Heart left ventricle (tissue), 16 donors: Measurements from ENCODE around the gene C12orf43. TPM values are rescaled to one million over a fixed set of nuclear protein-coding genes. Genes with fewer than 3 reads are reported as not detected.

Source experiments
- ATAC-seq, 4 donors: fragments of 200-7000 bp; cut with Tn5 transposase; one replicate each; pipeline ENCODE4 v1.9.1; 2020 to 2022; ENCODE audit warnings: moderate library complexity in 4 of 4, mild to moderate bottlenecking in 3 of 4, moderate number of reproducible peaks in 1 of 4
- DNase-seq, 5 donors: peaks; one replicate each; pipeline ENCODE4 v3.0.0-alpha.2; 2020
- H3K27ac ChIP-seq, 12 donors: fragments of 200-600 bp; sonication (generic) in 4 of 12; one replicate each; pipeline versions ENCODE4 v1.5.0 to v1.8.0; 2016 to 2022; ENCODE audit warnings: mild to moderate bottlenecking in 2 of 12
- H3K27me3 ChIP-seq, 9 donors: fragments of 200-600 bp; sonication (generic) in 2 of 9; one replicate each; pipeline versions ENCODE4 v1.5.1 to v1.8.0; 2016 to 2022; ENCODE audit warnings: mild to moderate bottlenecking in 3 of 9
- H3K36me3 ChIP-seq, 9 donors: fragments of 200-600 bp; sonication (generic) in 2 of 9; one replicate each; pipeline versions ENCODE4 v1.5.0 to v1.8.0; 2018 to 2022; ENCODE audit warnings: mild to moderate bottlenecking in 2 of 9
- H3K4me1 ChIP-seq, 12 donors: fragments of 200-600 bp; sonication (generic) in 4 of 12; one replicate each; pipeline versions ENCODE4 v1.5.0 to v1.8.0; 2016 to 2022; ENCODE audit warnings: mild to moderate bottlenecking in 3 of 12
- H3K4me3 ChIP-seq, 12 donors: fragments of 200-600 bp; sonication (generic) in 4 of 12; one replicate each; pipeline versions ENCODE4 v1.5.0 to v1.8.0; 2017 to 2022; ENCODE audit warnings: mild to moderate bottlenecking in 9 of 12, moderate library complexity in 4 of 12
- H3K9me3 ChIP-seq, 12 donors: fragments of 200-600 bp; sonication (generic) in 4 of 12; one replicate each; pipeline versions ENCODE4 v1.5.0 to v1.8.0; 2016 to 2022; ENCODE audit warnings: mild to moderate bottlenecking in 1 of 12
- CTCF ChIP-seq, 12 donors: fragments of 200-600 bp; sonication (generic) in 4 of 12; IDR thresholded peaks; one replicate each; pipeline versions ENCODE4 v1.5.0 to v1.8.0; 2018 to 2022; ENCODE audit warnings: antibody characterized with exemption in 12 of 12, mild to moderate bottlenecking in 5 of 12
- POLR2A ChIP-seq, 2 donors: fragments of 450-650 bp; IDR thresholded peaks; one replicate each; pipeline ENCODE4 v1.6.1; 2017; ENCODE audit warnings: antibody characterized with exemption in 2 of 2, mild to moderate bottlenecking in 2 of 2, moderate library complexity in 2 of 2
- WGBS, 4 donors: extraction: QIAGEN DNeasy Blood & Tissue Kit in 2 of 4; methylation state at CpG; one replicate each; pipeline versions ENCODE4 v1.1.5 to v1.1.7; 2013 to 2018; 5-methylcytosine and 5-hydroxymethylcytosine counted together
- intact Hi-C, 10 donors: fragments of 100-400 bp; cut with DNase I; formaldehyde crosslinking; loops; one replicate each; pipeline versions ENCODE4 v1.11.1 to v1.14.2; 2022
- polyA plus RNA-seq, 2 donors: library from polyadenylated mRNA; stranded (reverse); fragments of 200-250 nt; gene quantifications; one replicate each; pipeline ENCODE4 v1.2.3, GENCODE V29; 2013
- total RNA-seq, 9 donors: library from RNA; depleted of rRNA in 2 of 9; stranded (reverse); fragments of >200 nt in 2 of 9; fragmentation: NEBNext Ultra II Directional in 3 of 9; extraction: Animal tissue kit (Norgen Biotek cat#: 25700) in 3 of 9; gene quantifications; one replicate each; pipeline versions ENCODE4 v1.1.0 to v1.2.4, GENCODE V29; 2016 to 2023
- donor health status: ischemic (EF 13 %, LVEDD 7.1; RV severe dilation, severe dysfunction).
- donor health status: healthy with polysubstance abuse.
- donor health status: DM: no; HTN: yes; CAD: no.
- donor health status: DM: no; HTN: no; CAD: no.
- donor health status: ischemic (EF 25% LVEDD 6.9; RV normal size, moderate dysfunction).
- donor health status: ischemic (EF 25% LVEDD 5.7; RV mildly dilated, moderate dysfunction).
- donor health status: healthy.
- donor health status: DM: yes; HTN: yes; CAD: no.
- donor health status: ischemic (EF 35%, LVEDD 5.7; RV mildly dilated, moderate dysfunction).
- donor health status: nonischemic (EF 11% LVEDD 7.7; RV severe dilation, severe dysfunction).
- donor health status: DM: yes; HTN: yes; CAD: no.
- donor health status: PGD.
- donor health status: ischemic (EF 29% LVEDD 5.4; RV normal size, mild dysfunction).
- donor health status: nonischemic (EF 23%, LVEDD 6.1; RV moderate dilation, normal function).

C12orf43 gene
- total and polyA plus RNA-seq, 11 donors: 5.9 to 16.3 (median 9.2) TPM

- Histone ChIP-seq H3K27me3 (no peaks in the 10 kb centered on the region), H3K36me3 (peaks cover 0 to 44% (median 35%) of the 10 kb centered on the region in 9 donors), H3K9me3 (no peaks in the 10 kb centered on the region), H3K4me3 (no peak overlapping the region), H3K4me1 (peaks cover 0 to 11% (median 8%) of the 10 kb centered on the region in 12 donors), H3K27ac (no peak overlapping the region)
- no peak for ATAC-seq
- no peak for TF ChIP-seq CTCF (IDR thresholded peaks at IDR 0.05)
- TF ChIP-seq POLR2A (IDR thresholded peaks at IDR 0.05): no peak
- no peak for DNase-seq
- intact Hi-C loops: loop anchor here in 1 of 10 donors (10.0 kb wide), 1 partner anchor 429 kb away; the partner anchor contains the start of gene POP5
- WGBS, 4 donors: 86 to 91% (median 91%) methylated on average over 3 of the region's 3 CpGs
Measured at GRCh38 chr12:121013715-121014114, 2.6 kb downstream of the C12orf43 start.

GRCh38 chr12:121011820-121012219 lies 4.5 kb downstream of the C12orf43 start:
- WGBS, 4 donors: 85 to 88% (median 87%) methylated on average over 6 of the region's 6 CpGs
- ATAC-seq (no peak), DNase-seq (no peak)
- no peak overlapping the region for H3K27ac ChIP-seq
- H3K4me1 ChIP-seq: peaks cover 0 to 11% (median 8%) of the 10 kb centered on the region in 12 donors
- H3K4me3 ChIP-seq: no peak overlapping the region
- intact Hi-C loops: loop anchor here in 1 of 10 donors (10.0 kb wide), 1 partner anchor 427 kb away; the partner anchor contains the start of gene POP5
- no peaks in the 10 kb centered on the region for H3K27me3 ChIP-seq
- H3K36me3 ChIP-seq: peaks cover 0 to 60% (median 54%) of the 10 kb centered on the region in 9 donors
- no peaks in the 10 kb centered on the region for H3K9me3 ChIP-seq
- TF ChIP-seq POLR2A (IDR thresholded peaks at IDR 0.05): no peak
- no peak for TF ChIP-seq CTCF (IDR thresholded peaks at IDR 0.05)

DNA sequence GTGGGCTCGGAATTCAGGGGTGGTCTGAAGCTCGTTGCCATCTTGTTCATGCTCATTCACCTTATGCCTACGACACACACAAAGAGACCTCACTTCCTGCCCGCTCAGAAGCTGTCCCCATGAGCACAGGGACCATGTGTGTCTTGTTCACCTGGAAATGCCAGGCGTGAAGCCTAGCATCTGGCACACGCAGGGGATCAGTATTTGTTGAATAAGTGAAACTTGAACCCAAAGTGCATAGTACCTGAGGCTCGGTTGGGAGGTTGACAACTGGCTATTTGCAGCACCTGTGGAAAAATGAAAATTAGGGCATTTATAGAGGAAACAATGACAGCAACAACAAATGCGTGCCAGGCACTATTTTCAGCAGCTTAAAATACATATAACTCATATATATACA lies 5.4 kb downstream of the C12orf43 start:
- H3K9me3 ChIP-seq: no peaks in the 10 kb centered on the region
- intact Hi-C loops: loop anchor here in 1 of 10 donors (10.0 kb wide), 1 partner anchor 426 kb away; the partner anchor contains the start of gene POP5
- ATAC-seq (no peak), DNase-seq (no peak)
- peaks cover 0 to 11% (median 8%) of the 10 kb centered on the region in 12 donors for H3K4me1 ChIP-seq
- no peak overlapping the region for H3K27ac ChIP-seq
- peaks cover 0 to 68% (median 63%) of the 10 kb centered on the region in 9 donors for H3K36me3 ChIP-seq
- WGBS, 4 donors: 92 to 95% (median 94%) methylated on average over 8 of the region's 8 CpGs
- H3K4me3 ChIP-seq: no peak overlapping the region
- TF ChIP-seq CTCF (IDR thresholded peaks at IDR 0.05) (no peak), POLR2A (IDR thresholded peaks at IDR 0.05) (no peak)
- no peaks in the 10 kb centered on the region for H3K27me3 ChIP-seq

DNA sequence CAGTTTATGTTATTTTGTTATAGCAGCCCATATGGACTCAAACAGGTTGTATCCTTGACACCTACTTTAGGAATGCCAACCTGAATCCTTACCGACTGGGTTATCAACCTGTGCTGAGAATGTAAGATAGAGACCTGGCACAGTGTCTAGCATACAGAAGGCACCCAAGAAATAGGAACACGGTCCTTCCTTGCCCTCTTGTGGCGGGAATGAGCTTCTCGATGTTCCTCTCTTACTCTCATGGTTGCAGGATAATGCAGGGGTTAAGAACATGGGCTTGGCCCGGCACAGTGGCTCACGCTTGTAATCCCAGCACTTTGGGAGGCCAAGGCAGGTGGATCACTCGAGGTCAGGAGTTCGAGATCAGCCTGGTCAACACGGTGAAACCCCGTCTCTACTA lies 6.5 kb downstream of the C12orf43 start:
- Histone ChIP-seq H3K27me3 (no peaks in the 10 kb centered on the region), H3K4me3 (no peak overlapping the region), H3K27ac (no peak overlapping the region), H3K4me1 (no peaks in the 10 kb centered on the region), H3K9me3 (no peaks in the 10 kb centered on the region), H3K36me3 (peaks cover 0 to 79% (median 71%) of the 10 kb centered on the region in 9 donors)
- intact Hi-C loops: loop anchor here in 2 of 10 donors (10.0 kb wide), 2 partner anchors 85 to 425 kb away; partner anchors contain the start of gene POP5 (in 1 of the 2)
- WGBS, 4 donors: 60 to 68% (median 66%) methylated on average over 10 of the region's 10 CpGs
- ATAC-seq (peak in 3 of 4 donors; percentile 62 to 70 (median 64)), DNase-seq (no peak)
- TF ChIP-seq CTCF (IDR thresholded peaks at IDR 0.05) (peak in 10 of 12 donors; percentile 10 to 40 (median 26)), POLR2A (IDR thresholded peaks at IDR 0.05) (no peak)
